GM10248 (cell line): Measurements from ENCODE around the gene UVRAG.
"Not testable (repeated sequence)": the region's sequence is repeated elsewhere in the genome, so short reads cannot be mapped to it uniquely, and the experiment has no call there.

Experiments used
- CTCF ChIA-PET: fragments of 300-600 bp; sonication (Branson Sonifier 250); formaldehyde crosslinking; extraction: SDS; loops from one replicate; lab custom pipeline; 2021; ENCODE audit warnings: antibody characterized with exemption; lab: Yijun Ruan, JAX
- POLR2A ChIA-PET: fragments of 350-650 bp; sonication (Branson Sonifier 250); formaldehyde crosslinking; extraction: SDS; loops from one replicate; lab custom pipeline; 2020; ENCODE audit warnings: antibody characterized with exemption; lab: Yijun Ruan, JAX
- DNase-seq: peaks from one replicate; pipeline ENCODE4 v3.0.0; 2012; ENCODE audit errors: extremely low spot score
- TF ChIP-seq, protein P1 (sequence below): IDR thresholded peaks from 2 replicates; pipeline ENCODE4 v1.5.1; 2012; ENCODE audit warnings: mild to moderate bottlenecking, low read depth; ENCODE audit errors: extremely low read depth, missing control alignments, control extremely low read depth

UVRAG gene

DNA sequence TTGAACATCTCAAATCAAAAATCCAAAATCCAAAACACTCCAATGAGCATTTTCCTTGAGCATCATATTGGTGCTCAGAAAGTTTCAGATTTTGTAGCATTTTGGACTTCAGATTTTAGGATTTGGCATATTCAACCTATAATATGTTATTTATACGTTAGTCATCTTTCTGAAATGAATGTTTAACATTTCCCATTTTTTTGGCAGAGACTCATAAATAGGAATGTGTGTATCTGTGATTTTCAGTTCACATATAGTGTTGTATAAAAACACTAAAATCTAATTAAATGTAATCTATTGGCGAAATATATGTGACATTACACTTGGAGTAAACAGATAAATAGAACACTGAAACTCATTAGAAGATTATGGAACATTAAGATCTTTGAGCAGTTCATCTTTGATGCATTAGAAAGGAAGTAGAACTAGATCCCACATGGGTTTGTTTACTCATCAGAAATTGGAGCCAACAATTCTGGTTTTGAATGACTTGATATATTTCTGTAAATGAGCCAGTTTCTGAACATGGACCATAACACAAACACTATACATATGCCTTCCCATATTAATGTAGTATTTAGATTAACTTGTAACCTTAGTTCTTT, 153.1 kb downstream of the UVRAG start:
- no peak for DNase-seq
- ChIA-PET CTCF (no interaction called here), POLR2A (no interaction called here)
- TF ChIP-seq, protein P1, sequence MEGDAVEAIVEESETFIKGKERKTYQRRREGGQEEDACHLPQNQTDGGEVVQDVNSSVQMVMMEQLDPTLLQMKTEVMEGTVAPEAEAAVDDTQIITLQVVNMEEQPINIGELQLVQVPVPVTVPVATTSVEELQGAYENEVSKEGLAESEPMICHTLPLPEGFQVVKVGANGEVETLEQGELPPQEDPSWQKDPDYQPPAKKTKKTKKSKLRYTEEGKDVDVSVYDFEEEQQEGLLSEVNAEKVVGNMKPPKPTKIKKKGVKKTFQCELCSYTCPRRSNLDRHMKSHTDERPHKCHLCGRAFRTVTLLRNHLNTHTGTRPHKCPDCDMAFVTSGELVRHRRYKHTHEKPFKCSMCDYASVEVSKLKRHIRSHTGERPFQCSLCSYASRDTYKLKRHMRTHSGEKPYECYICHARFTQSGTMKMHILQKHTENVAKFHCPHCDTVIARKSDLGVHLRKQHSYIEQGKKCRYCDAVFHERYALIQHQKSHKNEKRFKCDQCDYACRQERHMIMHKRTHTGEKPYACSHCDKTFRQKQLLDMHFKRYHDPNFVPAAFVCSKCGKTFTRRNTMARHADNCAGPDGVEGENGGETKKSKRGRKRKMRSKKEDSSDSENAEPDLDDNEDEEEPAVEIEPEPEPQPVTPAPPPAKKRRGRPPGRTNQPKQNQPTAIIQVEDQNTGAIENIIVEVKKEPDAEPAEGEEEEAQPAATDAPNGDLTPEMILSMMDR = no peak

GRCh38 chr11:75969626-75970308, 154.8 kb downstream of the UVRAG start:
- CTCF ChIA-PET = interaction anchor here (1.0 kb wide), 1 partner anchor 27 kb away, joined by 3 read pairs; no protein-coding TSS in a partner anchor
- TF ChIP-seq, protein P1 = no peak
- POLR2A ChIA-PET = no interaction called here
- no peak for DNase-seq

- POLR2A ChIA-PET, DNase-seq, CTCF ChIA-PET: not testable (repeated sequence)
These were observed 158.7 kb downstream of the UVRAG start for GRCh38 chr11:75973710-75974109.

DNA sequence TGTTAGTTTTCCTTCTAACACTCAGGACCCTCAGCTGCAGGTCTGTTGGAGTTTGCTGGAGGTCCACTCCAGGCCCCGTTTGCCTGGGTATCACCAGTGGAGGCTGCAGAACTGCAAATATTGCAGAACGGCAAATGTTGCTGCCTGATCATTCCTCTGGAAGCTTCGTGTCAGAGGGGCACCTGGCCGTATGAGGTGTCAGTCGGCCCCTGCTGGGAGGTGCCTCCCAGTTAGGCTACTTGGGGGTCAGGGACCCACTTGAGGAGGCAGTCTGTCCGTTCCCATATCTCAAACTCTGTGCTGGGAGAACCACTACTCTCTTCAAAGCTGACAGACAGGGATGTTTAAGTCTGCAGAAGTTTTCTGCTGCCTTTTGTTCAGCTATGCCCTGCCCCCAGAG, 164.1 kb downstream of the UVRAG start:
- POLR2A ChIA-PET, DNase-seq: not testable (repeated sequence)
- CTCF ChIA-PET = interaction anchor here (0.8 to 1.2 kb wide), 2 partner anchors 17 to 44 kb away, joined by 3 read pairs; no protein-coding TSS in a partner anchor

- CTCF ChIA-PET = interaction anchor here (1.2 kb wide), 1 partner anchor 18 kb away, joined by 3 read pairs; no protein-coding TSS in a partner anchor
- DNase-seq, POLR2A ChIA-PET: not testable (repeated sequence)
These were observed 164.5 kb downstream of the UVRAG start for GRCh38 chr11:75979479-75980027.

DNA sequence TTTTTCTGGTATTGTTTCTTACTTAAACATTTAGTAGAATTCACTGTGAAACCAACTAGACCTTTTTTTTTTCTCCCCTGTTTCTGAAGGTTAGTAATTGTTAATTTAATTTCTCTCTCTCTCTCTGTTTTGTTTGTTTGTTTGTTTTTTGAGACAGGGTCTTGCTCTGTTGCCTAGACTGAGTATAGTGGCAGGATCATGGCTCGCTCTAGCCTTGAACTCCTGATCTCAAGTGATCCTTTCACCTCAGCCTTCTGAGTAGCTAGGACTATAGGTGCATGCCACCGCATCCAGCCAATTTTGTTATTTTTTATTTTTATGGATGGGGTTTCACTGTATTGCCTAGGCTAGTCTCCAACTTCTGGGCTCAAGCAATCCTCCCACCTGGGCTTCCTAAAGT, 165.0 kb downstream of the UVRAG start:
- ChIA-PET CTCF (no interaction called here), POLR2A (no interaction called here)
- TF ChIP-seq, protein P1 = no peak
- DNase-seq = no peak

DNA sequence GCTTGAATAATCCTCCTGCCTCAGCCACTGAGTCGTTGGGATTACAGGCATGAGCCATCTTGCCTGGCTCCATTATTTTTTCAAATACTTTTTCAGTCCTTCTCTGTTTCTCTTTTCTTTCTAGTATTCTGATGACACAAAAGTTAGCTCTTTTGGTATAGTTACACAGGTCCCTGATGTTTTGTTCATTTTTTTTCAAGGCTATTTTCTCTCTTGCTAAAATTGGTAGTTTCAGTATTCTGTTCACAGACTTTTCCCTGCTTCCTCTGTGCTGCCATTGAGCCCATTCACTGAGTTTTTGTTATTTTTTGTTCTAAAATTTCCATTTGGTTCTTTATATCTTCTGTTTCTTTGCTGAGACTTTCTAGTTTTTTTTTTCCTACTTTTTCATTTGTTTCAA, 166.5 kb downstream of the UVRAG start:
- no peak for DNase-seq
- ChIA-PET CTCF (interaction anchor here (1.2 to 1.6 kb wide), 2 partner anchors 9 to 17 kb away, joined by 3 to 4 read pairs; no protein-coding TSS in a partner anchor), POLR2A (no interaction called here)
- TF ChIP-seq, protein P1 = no peak

DNA sequence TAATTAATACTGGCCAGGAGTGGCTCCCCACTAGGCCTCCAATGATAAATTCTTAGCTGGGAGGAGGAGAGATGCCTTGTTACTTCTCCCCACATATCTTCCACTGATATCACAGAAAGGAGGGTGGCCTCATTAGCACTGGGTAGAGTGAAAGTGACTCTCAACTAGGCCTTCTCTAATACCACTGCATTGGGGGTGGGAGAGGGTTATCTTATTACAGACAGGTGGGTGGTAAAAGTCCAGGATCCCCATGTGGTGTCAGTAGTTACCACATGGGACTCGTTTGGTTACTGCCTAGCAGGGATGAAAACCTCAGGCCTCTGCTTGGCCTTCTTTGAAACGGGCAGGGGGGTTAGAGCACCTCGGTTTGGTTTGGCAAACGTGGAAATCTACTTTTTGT, 167.3 kb downstream of the UVRAG start:
- TF ChIP-seq, protein P1 = no peak
- ChIA-PET POLR2A (no interaction called here), CTCF (interaction anchor here (1.2 to 1.6 kb wide), 2 partner anchors 10 to 16 kb away, joined by 3 to 4 read pairs; no protein-coding TSS in a partner anchor)
- no peak for DNase-seq
